Raji (cell line): ENCODE results near the gene F8A3.
"Not testable (repeated sequence)": the region's sequence is repeated elsewhere in the genome, so short reads cannot be mapped to it uniquely, and the experiment has no call there.

Experiments used
- POLR2A ChIP-seq: IDR thresholded peaks from 2 replicates; pipeline ENCODE4 v1.6.1; 2011; ENCODE audit warnings: low read depth, low read length, control low read depth; ENCODE audit not compliant: insufficient read depth

The F8A3 gene

GRCh38 chrX:155458471-155458870, at the start of gene F8A3:
F8A3 (minus strand) TSS chrX:155458620; CDS start chrX:155458600, 20 bp downstream.
- TF ChIP-seq POLR2A: not testable (repeated sequence)

DNA sequence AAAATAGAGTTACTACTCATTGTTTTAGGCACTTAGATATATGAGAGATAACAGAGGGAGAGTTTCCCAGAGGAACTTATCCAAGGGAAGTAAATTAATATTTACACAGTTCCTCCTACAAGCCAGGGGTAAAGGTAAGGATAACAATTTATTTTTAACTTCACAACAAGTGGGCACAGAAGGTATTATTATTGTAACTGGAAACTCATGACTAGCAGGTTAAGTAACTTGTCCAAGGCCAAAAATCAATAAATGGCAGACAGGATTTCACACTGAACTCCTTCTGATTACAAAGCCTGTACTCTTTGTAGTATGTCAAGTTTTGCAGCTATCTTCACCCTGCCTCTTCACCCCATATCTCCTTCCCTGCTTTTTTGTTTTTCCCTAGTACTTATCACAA, 46.9 kb upstream of the F8A3 start:
- TF ChIP-seq POLR2A: no peak

DNA sequence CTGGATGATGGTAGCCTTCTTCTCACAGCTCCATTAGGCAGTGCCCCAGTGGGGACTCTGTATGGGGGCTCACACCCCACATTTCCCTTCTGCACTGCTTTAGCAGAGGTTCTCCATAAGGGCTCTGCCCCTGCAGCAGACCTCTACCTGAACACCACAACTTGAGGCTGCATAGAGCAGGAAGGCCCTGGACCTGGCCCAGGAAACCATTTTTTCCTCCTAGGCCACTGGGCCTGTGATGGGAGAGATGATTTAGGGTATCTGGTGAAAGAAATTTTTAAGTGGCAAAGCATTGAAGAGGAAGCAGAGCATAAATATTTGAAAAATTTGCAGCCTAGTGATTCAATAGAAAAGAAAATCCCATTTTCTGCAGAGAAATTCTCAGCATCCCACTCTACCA, 17.3 kb downstream of the F8A3 start:
- TF ChIP-seq POLR2A: no peak

- TF ChIP-seq POLR2A: no peak
These were observed 22.7 kb downstream of the F8A3 start for GRCh38 chrX:155435744-155436112.

DNA sequence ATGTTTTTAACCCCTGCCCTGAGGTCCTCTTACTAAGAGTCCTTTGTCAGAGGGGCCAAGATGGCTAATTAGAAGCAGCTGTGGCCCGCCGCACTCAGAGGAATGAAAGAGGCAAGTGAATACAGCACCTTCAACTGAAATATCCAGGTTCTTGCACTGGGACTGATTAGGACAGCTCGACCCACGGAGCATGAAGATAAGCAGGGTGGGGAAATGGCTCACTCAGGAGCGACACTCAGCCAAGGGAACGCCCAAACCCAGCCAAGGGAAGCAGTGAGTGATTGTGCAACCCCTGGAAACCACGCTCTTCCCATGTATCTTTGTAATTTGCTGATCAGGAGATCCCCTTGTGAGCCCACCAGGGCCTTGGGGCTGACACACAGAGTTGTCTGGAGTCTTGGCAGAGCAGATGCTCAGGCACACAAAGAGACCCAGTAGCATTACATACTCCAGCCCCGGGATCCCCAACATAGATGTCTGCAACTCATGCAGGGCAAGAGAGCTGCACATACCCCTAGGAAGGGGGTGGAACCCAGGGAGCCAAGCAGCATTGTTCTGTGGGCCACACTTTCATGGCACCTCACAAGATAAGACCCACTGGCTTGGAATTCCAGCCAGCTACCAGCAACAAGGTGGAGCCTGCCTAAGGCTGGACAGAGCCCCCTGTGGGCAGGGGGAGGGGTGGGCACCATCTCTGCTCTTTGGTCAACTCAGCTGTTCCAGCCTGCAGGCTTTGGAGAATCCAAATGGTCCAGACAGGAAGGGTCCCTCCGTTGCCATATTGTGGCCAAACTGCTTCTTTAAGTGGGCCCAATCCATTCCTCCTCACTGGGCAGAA, 23.3 kb downstream of the F8A3 start:
- TF ChIP-seq POLR2A: no peak

- TF ChIP-seq POLR2A: no peak
These were observed 40.7 kb downstream of the F8A3 start for GRCh38 chrX:155417769-155418168.
